ENCODE measurements around the gene PDE4DIP. TPM values are rescaled to one million over a fixed set of nuclear protein-coding genes. Genes with fewer than 3 reads are reported as not detected.
"Not testable (repeated sequence)": the region's sequence is repeated elsewhere in the genome, so short reads cannot be mapped to it uniquely, and the experiment has no call there.

Gene PDE4DIP
- total and polyA plus RNA-seq, 2 donors (not counting 3 experiments of a cell fraction or from before 2014, with no cell fraction given) = 6.3 to 26.4 TPM

- CTCF ChIA-PET, FAIRE-seq, POLR2A ChIA-PET: not testable (repeated sequence)
Observed at GRCh38 chr1:148900026-148900425, 55.8 kb downstream of the PDE4DIP start.

GRCh38 chr1:148900691-148901090 is 56.5 kb downstream of the PDE4DIP start:
- H3K27me3 ChIP-seq (ENCODE audit: control insufficient read depth in 2 of 2, insufficient read depth in 2 of 2, low read length in 2 of 2); H3K4me2 ChIP-seq (ENCODE audit: insufficient read depth, low read length); FAIRE-seq; H3K9ac ChIP-seq (replicated peaks; ENCODE audit: extremely low read depth, insufficient read depth, low read length); dilution Hi-C loops (cut with MboI; ENCODE audit: extremely low pct_ligation_motif_present, low sequenced_read_pairs); H4K20me1 ChIP-seq (replicated peaks; ENCODE audit: control insufficient read depth, extremely low read depth, insufficient read depth, low read length); H3K4me1 ChIP-seq (ENCODE audit: control insufficient read depth, extremely low read depth, insufficient read depth, low read length); H2AFZ ChIP-seq (ENCODE audit: low read depth, low read length); POLR2A ChIA-PET; H3K79me2 ChIP-seq (ENCODE audit: control insufficient read depth, insufficient read depth, low read length); intact Hi-C loops (cut with micrococcal nuclease); H3K36me3 ChIP-seq (ENCODE audit: control insufficient read depth in 2 of 2, extremely low read depth in 1 of 2, insufficient read depth in 2 of 2, low read length in 2 of 2); H3K4me3 ChIP-seq (replicated peaks in 1 of 3; ENCODE audit: insufficient read depth in 1 of 3, low read depth in 1 of 3, low read length in 3 of 3); H3K9me1 ChIP-seq (replicated peaks; ENCODE audit: control insufficient read depth, extremely low read depth, insufficient read depth, low read length); H3K9me3 ChIP-seq (replicated peaks; ENCODE audit: control insufficient read depth, insufficient read depth, low read length); H3K27ac ChIP-seq (ENCODE audit: insufficient read depth, low read depth, low read length); CTCF ChIA-PET; DNase-seq (ENCODE audit: low read depth, low spot score); BruUV-seq (replicated peaks): not testable (repeated sequence)

More at GRCh38 chr1:148900026-148900425, 55.8 kb downstream of the PDE4DIP start:
- H3K36me3 ChIP-seq (ENCODE audit: control insufficient read depth in 2 of 2, extremely low read depth in 1 of 2, insufficient read depth in 2 of 2, low read length in 2 of 2); DNase-seq (ENCODE audit: low read depth, low spot score); dilution Hi-C loops (cut with MboI; ENCODE audit: extremely low pct_ligation_motif_present, low sequenced_read_pairs); BruUV-seq (replicated peaks); H3K9me3 ChIP-seq (replicated peaks; ENCODE audit: control insufficient read depth, insufficient read depth, low read length); H3K27ac ChIP-seq (ENCODE audit: insufficient read depth, low read depth, low read length); H3K4me3 ChIP-seq (replicated peaks in 1 of 3; ENCODE audit: insufficient read depth in 1 of 3, low read depth in 1 of 3, low read length in 3 of 3); H4K20me1 ChIP-seq (replicated peaks; ENCODE audit: control insufficient read depth, extremely low read depth, insufficient read depth, low read length); H3K79me2 ChIP-seq (ENCODE audit: control insufficient read depth, insufficient read depth, low read length); H3K27me3 ChIP-seq (ENCODE audit: control insufficient read depth in 2 of 2, insufficient read depth in 2 of 2, low read length in 2 of 2); H3K9ac ChIP-seq (replicated peaks; ENCODE audit: extremely low read depth, insufficient read depth, low read length); H3K4me1 ChIP-seq (ENCODE audit: control insufficient read depth, extremely low read depth, insufficient read depth, low read length); H3K9me1 ChIP-seq (replicated peaks; ENCODE audit: control insufficient read depth, extremely low read depth, insufficient read depth, low read length); intact Hi-C loops (cut with micrococcal nuclease); H3K4me2 ChIP-seq (ENCODE audit: insufficient read depth, low read length); H2AFZ ChIP-seq (ENCODE audit: low read depth, low read length): not testable (repeated sequence)

DNA sequence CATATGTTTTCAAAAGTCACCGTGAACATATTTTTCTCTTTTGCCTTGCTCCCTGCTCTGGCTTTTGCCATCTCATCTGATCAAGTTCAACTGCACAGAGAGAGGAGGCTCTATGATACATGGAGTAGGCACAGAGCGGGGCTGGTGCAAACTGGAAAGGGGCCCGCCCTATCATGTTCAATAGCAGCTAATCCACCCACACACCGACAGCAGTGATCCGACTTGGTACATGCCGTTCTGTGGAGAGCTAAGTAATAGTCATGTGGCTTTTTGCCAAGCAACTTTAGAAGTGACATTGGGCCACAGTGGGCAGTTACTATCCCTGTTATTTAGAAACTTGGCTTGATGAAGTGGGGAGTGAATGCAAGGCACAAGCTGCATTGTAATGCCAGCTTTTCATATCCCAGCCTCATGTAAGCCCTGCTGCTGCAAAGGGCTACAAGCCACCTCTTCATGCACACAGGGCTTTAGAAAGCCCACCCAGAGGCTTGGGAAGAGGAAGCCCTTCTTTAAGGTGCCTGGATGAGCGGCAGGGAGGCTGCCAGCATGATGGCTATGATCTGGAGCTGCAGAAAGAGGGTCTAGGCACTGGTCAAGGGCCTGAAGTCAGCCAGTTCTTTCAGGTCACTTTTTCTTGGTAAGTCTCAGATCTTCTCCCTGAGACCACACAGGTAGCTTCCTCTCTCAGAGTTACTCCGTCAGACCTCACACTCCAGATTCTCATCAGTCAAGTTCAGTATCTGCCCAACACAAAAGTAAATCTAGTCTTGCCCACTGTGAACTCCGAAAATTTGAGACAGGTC is 57.1 kb downstream of the PDE4DIP start:
- intact Hi-C loops (cut with micrococcal nuclease); H3K4me3 ChIP-seq (replicated peaks in 1 of 3; ENCODE audit: insufficient read depth in 1 of 3, low read depth in 1 of 3, low read length in 3 of 3); POLR2A ChIA-PET; BruUV-seq (replicated peaks); H3K79me2 ChIP-seq (ENCODE audit: control insufficient read depth, insufficient read depth, low read length); H3K4me1 ChIP-seq (ENCODE audit: control insufficient read depth, extremely low read depth, insufficient read depth, low read length); DNase-seq (ENCODE audit: low read depth, low spot score); H3K27me3 ChIP-seq (ENCODE audit: control insufficient read depth in 2 of 2, insufficient read depth in 2 of 2, low read length in 2 of 2); H3K9ac ChIP-seq (replicated peaks; ENCODE audit: extremely low read depth, insufficient read depth, low read length); H2AFZ ChIP-seq (ENCODE audit: low read depth, low read length); dilution Hi-C loops (cut with MboI; ENCODE audit: extremely low pct_ligation_motif_present, low sequenced_read_pairs); CTCF ChIA-PET; H3K27ac ChIP-seq (ENCODE audit: insufficient read depth, low read depth, low read length); H3K9me1 ChIP-seq (replicated peaks; ENCODE audit: control insufficient read depth, extremely low read depth, insufficient read depth, low read length); H3K9me3 ChIP-seq (replicated peaks; ENCODE audit: control insufficient read depth, insufficient read depth, low read length); H3K36me3 ChIP-seq (ENCODE audit: control insufficient read depth in 2 of 2, extremely low read depth in 1 of 2, insufficient read depth in 2 of 2, low read length in 2 of 2); H4K20me1 ChIP-seq (replicated peaks; ENCODE audit: control insufficient read depth, extremely low read depth, insufficient read depth, low read length); H3K4me2 ChIP-seq (ENCODE audit: insufficient read depth, low read length); FAIRE-seq: not testable (repeated sequence)

- H3K9me3 ChIP-seq (replicated peaks; ENCODE audit: control insufficient read depth, insufficient read depth, low read length); BruUV-seq (replicated peaks); H3K4me3 ChIP-seq (replicated peaks in 1 of 3; ENCODE audit: insufficient read depth in 1 of 3, low read depth in 1 of 3, low read length in 3 of 3); H3K79me2 ChIP-seq (ENCODE audit: control insufficient read depth, insufficient read depth, low read length); POLR2A ChIA-PET; DNase-seq (ENCODE audit: low read depth, low spot score); H3K27me3 ChIP-seq (ENCODE audit: control insufficient read depth in 2 of 2, insufficient read depth in 2 of 2, low read length in 2 of 2); dilution Hi-C loops (cut with MboI; ENCODE audit: extremely low pct_ligation_motif_present, low sequenced_read_pairs); H2AFZ ChIP-seq (ENCODE audit: low read depth, low read length); intact Hi-C loops (cut with micrococcal nuclease); H4K20me1 ChIP-seq (replicated peaks; ENCODE audit: control insufficient read depth, extremely low read depth, insufficient read depth, low read length); H3K27ac ChIP-seq (ENCODE audit: insufficient read depth, low read depth, low read length); H3K36me3 ChIP-seq (ENCODE audit: control insufficient read depth in 2 of 2, extremely low read depth in 1 of 2, insufficient read depth in 2 of 2, low read length in 2 of 2); FAIRE-seq; H3K4me2 ChIP-seq (ENCODE audit: insufficient read depth, low read length); H3K4me1 ChIP-seq (ENCODE audit: control insufficient read depth, extremely low read depth, insufficient read depth, low read length); H3K9me1 ChIP-seq (replicated peaks; ENCODE audit: control insufficient read depth, extremely low read depth, insufficient read depth, low read length); CTCF ChIA-PET; H3K9ac ChIP-seq (replicated peaks; ENCODE audit: extremely low read depth, insufficient read depth, low read length): not testable (repeated sequence)
Observed at GRCh38 chr1:148901953-148902341, 57.7 kb downstream of the PDE4DIP start.

Measured in endothelial cell of umbilical vein (primary cell).